Stimulated activated CD8-positive, alpha-beta memory T cell treated with anti-CD3 and anti-CD28 coated beads, Interleukin-4, amount 100 ng/mL, for 4 hours (primary cell): Measurements from ENCODE around the gene DOK1.

Source experiments
- DNase-seq, 2 donors: peaks; one replicate each; pipeline ENCODE4 v3.0.0-alpha.2; 2020; ENCODE audit warnings: low read depth in 2 of 2, low spot score in 1 of 2

DOK1 gene

GRCh38 chr2:74597410-74597809, 42.9 kb downstream of the DOK1 start:
- no peak for DNase-seq

DNA sequence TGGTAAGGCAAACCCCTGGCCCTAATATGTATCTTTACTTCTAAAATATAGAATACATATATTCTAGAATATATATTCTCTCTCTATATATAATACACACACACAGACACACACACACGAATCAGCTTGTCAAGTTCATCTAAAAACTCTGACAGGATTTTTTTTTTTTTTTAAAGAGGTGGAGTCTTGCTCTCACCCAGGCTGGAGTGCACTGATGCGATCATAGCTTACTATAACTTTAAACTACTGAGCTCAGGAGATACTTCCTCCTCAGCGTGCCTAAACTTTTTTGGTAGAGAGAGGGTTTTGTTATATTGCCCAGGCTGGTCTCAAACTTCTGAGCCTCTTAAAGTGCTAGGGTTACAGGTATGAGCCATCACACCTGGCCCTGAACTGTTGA, 45.2 kb downstream of the DOK1 start:
- DNase-seq = no peak

DNA sequence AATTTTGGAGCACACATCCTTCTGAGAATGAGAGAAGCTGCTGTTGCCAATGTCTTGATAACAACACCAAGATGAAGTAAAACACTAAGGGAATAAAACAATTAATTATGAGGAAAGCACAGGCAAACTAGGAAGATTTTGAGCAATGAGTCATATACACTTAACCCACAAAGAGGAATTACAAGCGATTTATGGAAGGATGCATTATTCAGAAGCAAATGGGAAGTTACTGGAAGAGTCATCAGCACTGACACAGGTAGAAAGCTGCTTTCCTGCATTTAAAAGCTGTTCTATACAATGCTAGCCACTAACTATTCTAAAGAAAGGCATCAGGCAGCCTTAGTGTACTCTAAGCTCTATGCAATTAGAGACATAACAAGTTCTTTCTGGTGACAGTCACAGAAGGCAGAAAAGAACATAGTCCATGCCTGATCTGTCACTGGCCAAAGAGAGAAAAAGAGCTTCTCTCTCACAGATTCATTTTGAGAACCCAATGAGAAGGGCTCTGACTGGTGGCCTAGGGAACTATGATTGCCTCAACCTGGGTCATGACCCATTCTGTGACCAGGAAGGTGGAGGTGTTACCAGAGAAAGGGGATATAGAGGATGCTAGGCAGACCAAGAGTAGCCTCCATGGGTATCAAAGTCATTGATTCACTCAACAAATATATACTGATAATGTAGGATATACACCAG, 48.2 kb downstream of the DOK1 start:
- no peak for DNase-seq

GRCh38 chr2:74603282-74604000, 48.9 kb downstream of the DOK1 start:
- no peak for DNase-seq

DNA sequence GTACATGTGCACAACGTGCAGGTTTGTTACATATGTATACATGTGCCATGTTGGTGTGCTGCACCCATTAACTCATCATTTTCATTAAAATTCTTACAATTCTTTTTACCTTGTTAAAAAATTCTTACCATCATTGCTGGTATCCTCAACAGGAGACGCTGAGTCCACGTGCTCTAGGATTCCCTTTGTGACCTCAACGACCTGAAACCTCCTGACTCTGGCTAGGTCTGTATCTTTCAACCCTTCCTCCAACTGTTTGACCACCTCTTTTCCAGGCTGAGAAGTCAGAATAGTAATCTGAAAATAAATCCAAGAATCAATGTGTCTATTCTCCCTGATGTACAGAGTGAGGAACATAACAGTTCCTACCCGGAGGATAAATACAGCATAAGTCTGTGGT, 52.4 kb downstream of the DOK1 start:
- DNase-seq = no peak
